ENCODE results near the gene DGAT2. TPM values are rescaled to one million over a fixed set of nuclear protein-coding genes. Genes with fewer than 3 reads are reported as not detected.

The DGAT2 gene
- total RNA-seq, 1 donor from 2014 or later = 2.7 TPM

DNA sequence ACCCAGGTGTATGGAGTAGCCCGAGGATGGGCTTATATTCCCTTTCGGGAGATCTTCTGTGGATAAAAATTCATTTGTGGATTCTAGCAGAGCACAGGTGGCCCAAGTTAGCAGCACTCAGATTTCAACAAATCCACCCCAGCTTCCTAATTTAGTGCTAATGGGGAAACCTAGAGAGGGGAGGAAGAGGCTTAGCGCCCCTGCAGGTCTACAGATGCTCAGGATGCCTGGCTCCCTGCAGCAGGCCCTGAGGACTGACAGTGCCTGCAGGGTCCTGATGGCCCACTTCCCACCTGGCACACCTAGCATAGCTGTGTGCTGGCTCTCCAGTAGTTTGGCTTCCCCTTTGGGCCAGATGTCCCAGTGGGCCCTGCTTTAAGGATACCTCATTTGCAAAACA is 6.5 kb downstream of the DGAT2 start:
- no peak for DNase-seq (ENCODE audit: low read depth)
- H3K36me3 ChIP-seq (ENCODE audit: control insufficient read depth, insufficient read depth, low read length) = no peaks in the 10 kb centered on the region
- TF ChIP-seq, protein P1, sequence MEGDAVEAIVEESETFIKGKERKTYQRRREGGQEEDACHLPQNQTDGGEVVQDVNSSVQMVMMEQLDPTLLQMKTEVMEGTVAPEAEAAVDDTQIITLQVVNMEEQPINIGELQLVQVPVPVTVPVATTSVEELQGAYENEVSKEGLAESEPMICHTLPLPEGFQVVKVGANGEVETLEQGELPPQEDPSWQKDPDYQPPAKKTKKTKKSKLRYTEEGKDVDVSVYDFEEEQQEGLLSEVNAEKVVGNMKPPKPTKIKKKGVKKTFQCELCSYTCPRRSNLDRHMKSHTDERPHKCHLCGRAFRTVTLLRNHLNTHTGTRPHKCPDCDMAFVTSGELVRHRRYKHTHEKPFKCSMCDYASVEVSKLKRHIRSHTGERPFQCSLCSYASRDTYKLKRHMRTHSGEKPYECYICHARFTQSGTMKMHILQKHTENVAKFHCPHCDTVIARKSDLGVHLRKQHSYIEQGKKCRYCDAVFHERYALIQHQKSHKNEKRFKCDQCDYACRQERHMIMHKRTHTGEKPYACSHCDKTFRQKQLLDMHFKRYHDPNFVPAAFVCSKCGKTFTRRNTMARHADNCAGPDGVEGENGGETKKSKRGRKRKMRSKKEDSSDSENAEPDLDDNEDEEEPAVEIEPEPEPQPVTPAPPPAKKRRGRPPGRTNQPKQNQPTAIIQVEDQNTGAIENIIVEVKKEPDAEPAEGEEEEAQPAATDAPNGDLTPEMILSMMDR (IDR thresholded peaks at IDR 0.05; ENCODE audit: insufficient read depth, low read length, poor library complexity, severe bottlenecking) = no peak
- H3K4me3 ChIP-seq (ENCODE audit: low read depth, low read length) = no peak overlapping the region
- H3K27me3 ChIP-seq (ENCODE audit: control insufficient read depth, insufficient read depth, low read length) = peaks cover 4% of the 10 kb centered on the region

DNA sequence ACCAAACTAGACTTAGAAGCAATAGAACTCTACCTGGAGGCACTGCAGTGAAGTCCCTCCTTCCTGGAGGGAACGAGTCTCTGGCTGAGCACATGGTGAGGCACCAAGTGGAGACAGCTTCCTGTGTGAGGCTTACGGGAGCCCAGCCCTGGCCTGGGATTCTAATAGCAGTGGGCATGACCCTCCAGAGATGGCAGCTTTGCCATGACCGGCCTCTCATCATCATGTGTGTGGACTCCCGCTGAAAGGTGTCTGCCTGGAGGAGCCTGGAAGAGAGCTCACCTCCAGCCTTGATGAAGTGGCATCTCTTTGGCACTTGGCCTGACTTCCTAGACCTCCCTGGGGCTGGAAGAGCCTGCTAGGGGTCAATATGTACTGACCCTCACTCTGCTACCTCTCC is 8.0 kb downstream of the DGAT2 start:
- H3K27me3 ChIP-seq (ENCODE audit: control insufficient read depth, insufficient read depth, low read length) = no peaks in the 10 kb centered on the region

DNA sequence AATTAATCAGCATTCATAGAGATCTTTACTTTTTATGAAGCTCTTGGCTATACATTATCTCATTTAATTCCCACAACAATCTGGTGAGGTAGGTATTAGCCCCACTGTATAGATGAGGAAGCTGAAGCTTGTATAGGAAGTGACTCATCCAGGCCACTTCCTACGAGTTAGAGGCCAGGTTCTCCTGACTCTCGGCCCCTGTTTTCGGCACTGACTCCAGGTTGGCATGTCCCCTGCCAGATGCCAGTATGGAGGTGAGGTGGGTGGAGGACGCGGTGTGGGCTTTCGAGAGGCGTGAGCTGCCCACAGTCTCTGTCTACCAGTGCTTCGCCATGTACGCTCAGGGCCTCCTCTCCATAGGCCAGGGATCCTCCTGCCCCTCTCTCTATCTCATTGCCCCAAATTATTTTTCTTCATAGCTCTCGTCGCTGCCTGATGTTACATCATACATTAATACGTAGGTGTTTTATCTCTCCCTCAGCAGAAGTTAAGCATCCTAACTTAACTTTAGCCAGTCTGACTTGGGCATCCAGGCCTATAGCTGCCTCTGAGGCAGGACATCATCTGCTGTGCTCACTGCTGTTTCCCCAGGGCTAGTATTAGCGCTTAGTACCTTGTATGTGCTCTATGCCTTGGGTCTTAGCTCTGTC is 9.0 kb downstream of the DGAT2 start:
- TF ChIP-seq, protein P1 (IDR thresholded peaks at IDR 0.05; ENCODE audit: insufficient read depth, low read length, poor library complexity, severe bottlenecking) = no peak
- no peaks in the 10 kb centered on the region for H3K36me3 ChIP-seq (ENCODE audit: control insufficient read depth, insufficient read depth, low read length)
- H3K4me3 ChIP-seq (ENCODE audit: low read depth, low read length) = no peak overlapping the region
- DNase-seq (ENCODE audit: low read depth) = no peak
- H3K27me3 ChIP-seq (ENCODE audit: control insufficient read depth, insufficient read depth, low read length) = no peaks in the 10 kb centered on the region

More for the DNA sequence above, 8.0 kb downstream of the DGAT2 start:
- Histone ChIP-seq H3K4me3 (ENCODE audit: low read depth, low read length) (no peak overlapping the region), H3K36me3 (ENCODE audit: control insufficient read depth, insufficient read depth, low read length) (no peaks in the 10 kb centered on the region)
- no peak for DNase-seq (ENCODE audit: low read depth)
- TF ChIP-seq, protein P1 (IDR thresholded peaks at IDR 0.05; ENCODE audit: insufficient read depth, low read length, poor library complexity, severe bottlenecking) = no peak

DNA sequence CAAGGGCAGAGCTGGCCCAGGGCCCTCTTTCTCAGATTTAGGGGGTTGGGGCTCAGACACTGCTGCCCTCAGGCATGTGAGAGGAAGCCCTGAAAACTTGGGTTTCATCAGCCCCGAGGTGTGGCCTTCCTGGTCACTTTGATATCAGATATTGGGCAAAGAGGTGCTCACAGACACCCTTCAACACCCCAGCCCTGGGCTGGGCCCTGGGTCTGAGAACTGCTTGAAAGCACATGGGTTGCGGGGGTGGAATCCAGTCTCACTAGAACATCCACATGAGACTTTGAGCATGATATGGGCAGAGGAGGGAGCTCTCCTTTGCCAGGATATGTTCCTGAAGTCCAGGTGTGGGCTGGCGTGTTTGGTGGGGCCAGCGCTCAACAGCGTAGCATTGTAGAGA is 10.4 kb downstream of the DGAT2 start:
- Histone ChIP-seq H3K27me3 (ENCODE audit: control insufficient read depth, insufficient read depth, low read length) (no peaks in the 10 kb centered on the region), H3K36me3 (ENCODE audit: control insufficient read depth, insufficient read depth, low read length) (no peaks in the 10 kb centered on the region), H3K4me3 (ENCODE audit: low read depth, low read length) (no peak overlapping the region)
- TF ChIP-seq, protein P1 (IDR thresholded peaks at IDR 0.05; ENCODE audit: insufficient read depth, low read length, poor library complexity, severe bottlenecking) = no peak
- DNase-seq (ENCODE audit: low read depth) = no peak

DNA sequence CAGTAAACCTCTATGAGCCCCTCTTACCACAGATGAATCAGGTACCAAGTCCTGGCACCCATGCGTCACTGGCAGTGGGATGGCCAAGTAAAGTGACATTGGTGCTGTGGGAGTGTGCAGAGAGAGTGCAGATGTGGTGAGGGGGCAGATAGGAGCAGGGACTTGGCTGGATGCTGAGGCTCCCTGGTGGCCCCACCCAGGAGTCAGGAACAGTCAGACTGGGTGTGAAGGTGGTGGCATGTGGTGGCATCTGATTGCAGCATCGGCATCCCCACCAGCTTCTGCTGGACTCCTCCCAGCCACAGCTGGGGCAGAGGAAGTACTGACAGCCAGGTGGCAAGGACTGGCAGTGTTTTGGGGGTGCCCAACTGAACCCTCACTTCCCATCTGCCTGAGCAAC is 11.4 kb downstream of the DGAT2 start:
- no peak for DNase-seq (ENCODE audit: low read depth)
- TF ChIP-seq, protein P1 (IDR thresholded peaks at IDR 0.05; ENCODE audit: insufficient read depth, low read length, poor library complexity, severe bottlenecking) = no peak
- no peaks in the 10 kb centered on the region for H3K27me3 ChIP-seq (ENCODE audit: control insufficient read depth, insufficient read depth, low read length)
- H3K4me3 ChIP-seq (ENCODE audit: low read depth, low read length) = no peak overlapping the region
- H3K36me3 ChIP-seq (ENCODE audit: control insufficient read depth, insufficient read depth, low read length) = no peaks in the 10 kb centered on the region

DNA sequence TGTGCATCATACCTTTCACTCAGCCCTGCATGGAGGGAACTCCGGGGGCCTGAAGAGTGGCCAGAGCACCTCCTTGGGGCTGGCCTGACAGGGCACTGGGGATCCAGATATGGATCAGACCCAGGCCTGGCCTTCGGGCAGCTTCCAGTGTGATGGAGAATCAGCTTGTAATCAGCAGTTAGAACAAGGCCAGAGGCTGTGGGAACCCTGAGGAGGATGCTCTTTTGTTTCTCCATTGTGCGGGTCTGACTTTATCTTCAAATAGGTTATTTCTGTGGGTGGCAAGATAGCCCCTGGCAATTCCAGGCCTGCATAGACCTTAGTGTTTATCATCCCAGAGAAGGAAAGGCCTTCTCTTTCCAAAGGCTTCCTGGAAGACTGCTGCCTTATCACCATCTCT is 12.3 kb downstream of the DGAT2 start:
- no peak overlapping the region for H3K4me3 ChIP-seq (ENCODE audit: low read depth, low read length)
- no peaks in the 10 kb centered on the region for H3K27me3 ChIP-seq (ENCODE audit: control insufficient read depth, insufficient read depth, low read length)
- no peak for DNase-seq (ENCODE audit: low read depth)
- H3K36me3 ChIP-seq (ENCODE audit: control insufficient read depth, insufficient read depth, low read length) = no peaks in the 10 kb centered on the region
- TF ChIP-seq, protein P1 (IDR thresholded peaks at IDR 0.05; ENCODE audit: insufficient read depth, low read length, poor library complexity, severe bottlenecking) = no peak
